HG02970 (cell line): ENCODE measurements around the gene KDM2B.
"Not testable (repeated sequence)": the region's sequence is repeated elsewhere in the genome, so short reads cannot be mapped to it uniquely, and the experiment has no call there.

Experiments
- ATAC-seq: cut with Tn5 transposase; IDR thresholded peaks from one replicate; pipeline ENCODE4 v1.9.1; 2021; ENCODE audit warnings: mild to moderate bottlenecking, moderate library complexity, moderate number of reproducible peaks; ENCODE audit not compliant: unreplicated experiment, low FRiP score

Gene KDM2B

GRCh38 chr12:121509339-121509738, 71.5 kb downstream of the KDM2B start:
- ATAC-seq: no peak

GRCh38 chr12:121508533-121508932, 72.3 kb downstream of the KDM2B start:
- no peak for ATAC-seq

- ATAC-seq: no peak
Measured at GRCh38 chr12:121507984-121508383, 72.8 kb downstream of the KDM2B start.

DNA sequence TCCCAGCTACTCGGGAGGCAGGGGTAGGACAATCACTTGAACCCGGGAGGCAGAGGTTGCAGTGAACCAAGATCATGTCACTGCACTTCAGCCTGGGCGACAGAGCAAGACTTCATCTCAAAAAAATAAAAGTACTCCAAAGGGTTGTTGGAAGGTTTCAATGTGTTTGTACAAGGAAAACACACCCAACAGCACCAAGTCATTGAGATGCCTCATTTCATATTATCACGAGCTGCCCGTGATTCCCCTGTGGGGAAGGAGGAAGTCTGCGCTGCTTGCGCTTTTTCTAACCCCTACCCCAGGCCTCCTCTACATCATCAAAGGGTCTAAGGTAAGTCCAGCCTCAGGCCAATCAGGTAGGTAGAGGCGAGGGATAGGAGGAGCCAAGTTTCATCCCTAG, 73.6 kb downstream of the KDM2B start:
- no peak for ATAC-seq

- ATAC-seq: no peak
Measured at GRCh38 chr12:121505513-121505912, 75.3 kb downstream of the KDM2B start.

DNA sequence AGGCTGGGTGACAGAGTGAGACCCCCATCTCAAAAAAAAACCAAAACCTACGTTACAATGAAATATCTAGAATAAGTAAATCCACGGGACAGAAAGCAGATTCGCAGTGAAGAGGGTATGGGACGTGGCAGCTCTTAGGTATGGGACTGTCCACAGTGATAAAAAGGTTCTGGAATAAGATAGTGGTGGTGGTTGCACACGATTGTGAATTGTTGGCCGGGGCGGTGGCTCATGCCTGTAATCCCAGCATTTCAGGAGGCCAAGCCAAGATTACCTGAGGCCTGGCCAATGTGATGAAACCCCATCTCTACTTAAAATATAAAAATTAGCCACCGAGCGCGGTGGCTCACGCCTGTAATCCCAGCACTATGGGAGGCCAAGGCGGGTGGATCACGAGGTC, 76.3 kb downstream of the KDM2B start:
- ATAC-seq: no peak

DNA sequence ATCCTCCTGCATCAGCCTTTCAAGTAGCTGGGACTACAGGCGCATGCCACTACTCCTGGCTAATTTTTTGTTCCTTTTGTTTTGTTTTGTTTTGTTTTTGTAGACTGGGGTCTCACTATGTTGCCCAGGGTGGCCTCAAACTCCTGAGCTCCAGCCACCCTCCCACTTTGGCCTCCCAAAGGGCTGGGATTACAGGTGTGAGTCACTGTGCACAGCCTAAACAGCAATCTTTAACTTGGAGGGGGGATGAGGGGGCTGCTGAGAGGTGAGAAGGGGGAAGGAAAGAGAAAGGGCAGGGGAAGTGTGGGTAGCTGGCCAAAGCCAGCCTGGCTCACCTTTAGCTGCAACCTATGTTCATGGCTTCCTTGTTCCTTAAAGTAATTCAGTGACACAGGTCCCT, 77.4 kb downstream of the KDM2B start:
- no peak for ATAC-seq

DNA sequence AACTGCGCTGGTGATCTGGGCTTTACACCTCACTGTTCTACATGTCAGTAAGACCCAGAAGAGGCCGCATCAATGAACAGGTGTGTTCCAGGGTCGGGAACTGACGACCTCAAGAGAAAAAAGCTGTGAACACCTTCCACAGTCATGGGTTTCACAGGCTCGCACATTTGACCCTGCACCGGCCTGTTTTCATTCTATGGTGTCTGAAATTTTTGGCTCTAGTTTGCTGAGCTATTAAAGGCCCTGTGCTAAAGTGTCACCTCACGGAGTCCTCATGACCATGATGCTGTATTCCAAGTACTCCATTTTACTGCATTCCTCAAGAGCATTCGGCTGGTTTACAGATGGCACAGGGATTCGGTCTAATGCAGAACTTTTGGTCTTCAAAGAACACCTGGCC, 78.9 kb downstream of the KDM2B start:
- ATAC-seq: no peak

GRCh38 chr12:121499929-121500793, 80.7 kb downstream of the KDM2B start:
- ATAC-seq: no peak

DNA sequence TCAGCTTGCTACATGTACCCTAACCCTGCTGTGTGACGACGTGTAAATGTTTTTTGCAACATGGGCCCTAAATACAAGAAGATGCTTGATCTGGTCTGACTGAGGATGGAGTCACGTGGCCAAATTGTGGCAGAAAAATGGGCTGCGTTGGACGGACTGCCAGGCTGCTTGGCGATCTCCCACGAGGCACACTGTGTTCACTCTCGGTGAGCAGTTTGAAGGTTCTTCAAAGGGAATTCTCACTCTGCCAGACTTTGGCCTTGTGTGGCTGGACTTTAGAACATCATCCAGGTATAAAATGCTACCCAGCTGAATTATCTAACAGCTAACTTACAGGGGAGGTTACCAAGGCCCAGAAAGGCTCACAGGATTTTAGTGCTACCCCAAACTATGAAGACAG, 85.1 kb downstream of the KDM2B start:
- ATAC-seq: no peak

- ATAC-seq: no peak
Measured at GRCh38 chr12:121494093-121494787, 86.6 kb downstream of the KDM2B start.

DNA sequence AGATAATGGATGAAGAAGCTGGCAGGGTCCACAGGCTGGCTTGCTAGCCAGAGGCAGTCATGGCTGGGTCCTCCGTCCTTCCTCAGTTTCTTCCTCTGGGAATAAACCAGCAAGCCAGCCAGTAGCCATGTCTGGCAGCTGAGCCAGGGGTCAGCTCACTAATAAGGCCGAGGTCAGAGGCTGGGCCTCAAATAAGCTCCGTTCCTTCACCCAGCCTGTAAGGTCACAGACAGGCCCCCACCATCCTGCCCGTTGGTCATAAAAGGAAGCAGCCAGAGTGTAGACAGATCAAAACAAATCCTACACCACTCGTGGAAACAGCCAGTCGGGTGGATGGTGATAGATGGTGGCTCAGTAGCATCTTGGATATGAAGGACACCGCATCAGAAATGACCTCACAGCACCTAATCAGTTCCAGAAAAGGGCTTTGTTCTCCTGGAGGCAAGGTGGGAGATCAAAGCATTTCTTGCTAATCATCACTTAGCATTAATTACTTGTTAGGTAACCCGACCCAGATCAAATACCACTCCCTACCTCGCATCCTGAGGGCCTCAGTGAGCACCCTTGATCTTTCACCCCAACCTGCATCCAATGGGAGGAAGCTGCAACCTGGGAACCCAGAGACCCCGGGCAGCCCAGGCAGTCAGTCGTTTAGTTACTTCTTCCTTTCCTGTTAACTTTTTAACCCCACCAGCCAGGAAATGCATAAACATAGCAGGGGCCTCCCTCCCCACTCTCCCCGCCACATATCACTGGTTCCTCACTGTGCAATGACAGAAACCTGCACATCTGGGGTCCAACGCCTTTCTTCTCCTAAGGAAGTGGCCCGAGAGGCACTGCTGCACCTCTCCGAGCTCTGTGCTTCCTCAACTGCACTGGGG, 90.2 kb downstream of the KDM2B start:
- ATAC-seq: no peak

DNA sequence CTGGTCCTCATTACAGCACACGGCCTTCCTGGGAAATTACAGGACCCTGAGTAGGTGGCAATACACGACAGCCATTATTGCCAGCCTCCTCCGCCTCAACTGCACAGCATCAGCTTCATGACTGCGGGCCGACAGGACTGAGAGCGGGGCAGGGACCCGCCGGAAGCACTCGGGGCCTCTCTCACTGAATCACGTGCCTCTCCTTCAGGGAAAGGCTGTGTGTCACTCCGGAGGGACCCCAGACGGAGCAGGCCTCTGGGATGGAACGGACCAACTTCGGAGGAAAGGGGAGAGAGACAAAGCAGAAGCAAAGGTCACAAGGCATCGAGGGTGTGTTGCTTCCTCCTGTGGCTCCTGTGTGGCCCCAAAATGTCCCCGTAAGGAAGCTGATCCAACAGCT, 90.9 kb downstream of the KDM2B start:
- ATAC-seq: no peak

GRCh38 chr12:121484967-121485366, 95.9 kb downstream of the KDM2B start:
- ATAC-seq: no peak

- not testable (repeated sequence) for ATAC-seq
Measured at GRCh38 chr12:121484564-121484963, 96.3 kb downstream of the KDM2B start.

- ATAC-seq: no peak
Measured at GRCh38 chr12:121483949-121484348, 96.9 kb downstream of the KDM2B start.

DNA sequence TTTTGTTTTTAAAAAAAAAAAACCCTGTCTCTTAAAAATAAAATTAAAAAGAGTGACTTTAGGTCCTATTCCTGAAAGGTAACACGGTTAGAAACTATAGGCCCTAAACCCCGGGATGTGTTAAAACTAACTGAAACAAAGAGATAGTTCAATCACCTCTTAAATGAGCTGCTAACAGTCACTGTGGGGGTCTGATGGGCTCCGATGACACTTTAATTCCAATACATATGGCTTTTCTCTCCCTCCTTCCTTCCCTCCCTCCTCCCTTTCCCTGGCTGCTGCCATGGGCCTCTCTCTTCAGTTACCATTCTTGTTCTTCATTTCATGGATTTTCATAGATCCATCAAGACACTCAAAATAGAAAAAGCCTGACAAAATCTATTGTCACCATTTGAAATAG, 104.3 kb downstream of the KDM2B start:
- ATAC-seq: no peak

DNA sequence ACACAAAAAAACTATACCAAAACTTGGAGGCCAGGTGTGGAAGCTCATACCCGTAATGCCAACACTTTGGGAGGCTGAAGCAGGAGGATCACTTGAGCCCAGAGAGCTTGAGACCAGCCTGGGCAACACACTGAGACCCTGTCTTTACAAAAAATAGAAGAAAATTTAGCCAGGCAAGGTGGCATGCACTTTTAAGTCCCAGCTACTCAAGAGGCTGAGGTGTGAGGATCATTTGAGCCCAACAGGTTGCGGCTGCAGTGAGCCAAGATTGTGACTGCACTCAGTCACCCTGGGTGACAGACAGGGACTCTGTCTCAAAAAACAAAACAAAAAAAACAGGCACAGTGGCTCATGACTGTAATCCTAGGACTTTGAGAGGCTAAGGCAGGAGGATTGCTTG, 105.5 kb downstream of the KDM2B start:
- ATAC-seq: no peak

DNA sequence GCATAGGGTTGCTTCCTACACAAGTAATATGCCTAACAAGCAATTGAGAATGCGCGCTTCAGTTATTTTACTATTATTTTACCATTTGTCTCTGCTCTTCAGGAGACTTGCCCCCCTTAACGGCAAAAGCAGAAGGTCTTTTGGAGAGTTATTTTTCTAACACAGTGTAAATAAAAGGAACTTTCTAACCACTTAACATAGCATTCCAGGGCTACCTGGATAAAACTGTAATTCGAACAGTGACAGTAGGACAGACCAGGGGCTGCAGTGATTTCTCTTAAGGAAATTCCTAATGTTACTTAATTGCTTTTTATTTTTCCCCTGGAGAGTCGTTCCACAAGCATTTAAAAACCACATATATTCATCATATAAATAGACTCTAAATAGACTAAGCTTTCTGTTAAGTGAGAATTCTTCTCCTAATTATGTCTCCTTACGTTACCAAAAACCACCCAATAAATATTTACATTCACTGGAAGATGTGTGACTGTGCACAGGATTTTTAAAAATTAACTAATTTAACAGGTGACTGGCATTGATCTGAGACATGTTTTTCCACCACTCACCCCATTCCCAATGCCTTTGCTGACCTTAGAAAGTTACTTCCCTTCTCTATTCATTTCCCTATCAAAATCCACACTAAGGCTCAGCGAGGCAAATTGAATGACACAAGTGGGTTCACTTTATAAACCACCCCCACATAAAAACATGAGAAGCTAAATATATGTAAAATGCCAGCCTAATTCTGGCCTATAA, 108.5 kb downstream of the KDM2B start:
- ATAC-seq: no peak

DNA sequence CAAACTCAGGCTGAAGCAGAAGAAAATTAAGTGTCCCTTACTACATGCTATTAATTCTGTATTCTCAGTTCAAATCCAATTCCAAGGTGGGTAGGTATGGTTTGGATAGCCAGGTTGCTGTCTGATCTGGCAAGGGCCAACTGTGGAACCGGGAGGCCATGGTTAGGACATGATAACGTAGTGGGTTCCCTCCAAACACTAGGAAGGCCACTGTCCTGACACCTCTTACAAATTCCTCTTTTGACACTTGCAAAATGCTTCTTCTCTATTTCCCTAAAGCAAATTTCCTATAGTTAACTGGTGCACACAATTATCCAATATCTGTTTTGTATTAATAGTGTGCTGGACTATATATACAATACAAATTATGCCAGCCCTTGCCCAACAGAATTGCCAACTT, 110.1 kb downstream of the KDM2B start:
- ATAC-seq: no peak
